Neural cell (in vitro differentiated cells): ENCODE data around the gene DAAM2.

ENCODE experiments used
- EP300 ChIP-seq: fragments of 450-650 bp; conservative IDR thresholded peaks from 2 replicates; pipeline ENCODE4 v1.6.1; 2014; ENCODE audit warnings: antibody characterized with exemption, mild to moderate bottlenecking, moderate library complexity; ENCODE audit not compliant: poor library complexity, severe bottlenecking
- EZH2 ChIP-seq: fragments of 200-600, 300-800 bp; shearing (Covaris generic), sonication (generic); IDR thresholded peaks from 2 replicates; pipeline ENCODE4 v1.6.1; 2014; ENCODE audit warnings: antibody characterized with exemption, low read length, borderline replicate concordance, mild to moderate bottlenecking; ENCODE audit not compliant: insufficient read depth, poor library complexity, severe bottlenecking
- POLR2AphosphoS5 ChIP-seq: IDR thresholded peaks from 2 replicates; pipeline ENCODE4 v1.6.1; 2012
- RAD21 ChIP-seq: fragments of 450-650 bp; conservative IDR thresholded peaks from 2 replicates; pipeline ENCODE4 v1.6.1; 2014; ENCODE audit warnings: antibody characterized with exemption, mild to moderate bottlenecking, moderate library complexity
- SMC3 ChIP-seq: fragments of 450-650 bp; conservative IDR thresholded peaks from 2 replicates; pipeline ENCODE4 v1.6.1; 2014; ENCODE audit warnings: antibody characterized with exemption, mild to moderate bottlenecking, moderate library complexity; ENCODE audit not compliant: poor library complexity
- TAF1 ChIP-seq: IDR thresholded peaks from 2 replicates; pipeline ENCODE4 v1.6.1; 2012; ENCODE audit warnings: low read depth
- TF ChIP-seq, protein P1 (sequence below): fragments of 450-650 bp; IDR thresholded peaks from 2 replicates; pipeline ENCODE4 v1.5.1; 2014; ENCODE audit warnings: antibody characterized with exemption, mild to moderate bottlenecking, moderate library complexity; ENCODE audit not compliant: poor library complexity, severe bottlenecking
- TF ChIP-seq, protein P2 (sequence below): IDR thresholded peaks from 2 replicates; pipeline ENCODE4 v1.6.1; 2012; ENCODE audit warnings: borderline replicate concordance

DNA sequence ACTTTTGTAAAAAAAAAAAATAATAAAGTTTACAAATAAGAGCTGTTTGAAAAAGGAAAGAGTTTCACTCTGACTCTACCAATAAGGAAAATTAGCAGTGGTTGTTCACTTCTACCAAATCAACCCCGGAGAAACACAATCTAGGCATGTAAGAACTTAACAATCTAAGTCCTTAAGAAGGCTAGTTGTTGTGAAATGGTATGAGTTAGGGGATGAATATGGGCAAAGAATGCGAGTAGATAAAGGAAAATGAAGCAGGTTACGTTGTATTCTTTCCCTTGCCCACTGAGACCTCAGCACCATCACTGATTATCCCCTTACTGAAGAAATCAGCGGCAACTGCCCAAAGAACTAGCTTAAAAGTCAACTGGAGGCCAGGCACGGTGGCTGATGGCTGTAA is 126.7 kb downstream of the DAAM2 start:
- TF ChIP-seq, protein P1, sequence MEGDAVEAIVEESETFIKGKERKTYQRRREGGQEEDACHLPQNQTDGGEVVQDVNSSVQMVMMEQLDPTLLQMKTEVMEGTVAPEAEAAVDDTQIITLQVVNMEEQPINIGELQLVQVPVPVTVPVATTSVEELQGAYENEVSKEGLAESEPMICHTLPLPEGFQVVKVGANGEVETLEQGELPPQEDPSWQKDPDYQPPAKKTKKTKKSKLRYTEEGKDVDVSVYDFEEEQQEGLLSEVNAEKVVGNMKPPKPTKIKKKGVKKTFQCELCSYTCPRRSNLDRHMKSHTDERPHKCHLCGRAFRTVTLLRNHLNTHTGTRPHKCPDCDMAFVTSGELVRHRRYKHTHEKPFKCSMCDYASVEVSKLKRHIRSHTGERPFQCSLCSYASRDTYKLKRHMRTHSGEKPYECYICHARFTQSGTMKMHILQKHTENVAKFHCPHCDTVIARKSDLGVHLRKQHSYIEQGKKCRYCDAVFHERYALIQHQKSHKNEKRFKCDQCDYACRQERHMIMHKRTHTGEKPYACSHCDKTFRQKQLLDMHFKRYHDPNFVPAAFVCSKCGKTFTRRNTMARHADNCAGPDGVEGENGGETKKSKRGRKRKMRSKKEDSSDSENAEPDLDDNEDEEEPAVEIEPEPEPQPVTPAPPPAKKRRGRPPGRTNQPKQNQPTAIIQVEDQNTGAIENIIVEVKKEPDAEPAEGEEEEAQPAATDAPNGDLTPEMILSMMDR = no peak
- TF ChIP-seq POLR2AphosphoS5 = no peak
- no peak for TF ChIP-seq EP300
- no peak for TF ChIP-seq RAD21
- no peak for TF ChIP-seq EZH2
- TF ChIP-seq, protein P2, sequence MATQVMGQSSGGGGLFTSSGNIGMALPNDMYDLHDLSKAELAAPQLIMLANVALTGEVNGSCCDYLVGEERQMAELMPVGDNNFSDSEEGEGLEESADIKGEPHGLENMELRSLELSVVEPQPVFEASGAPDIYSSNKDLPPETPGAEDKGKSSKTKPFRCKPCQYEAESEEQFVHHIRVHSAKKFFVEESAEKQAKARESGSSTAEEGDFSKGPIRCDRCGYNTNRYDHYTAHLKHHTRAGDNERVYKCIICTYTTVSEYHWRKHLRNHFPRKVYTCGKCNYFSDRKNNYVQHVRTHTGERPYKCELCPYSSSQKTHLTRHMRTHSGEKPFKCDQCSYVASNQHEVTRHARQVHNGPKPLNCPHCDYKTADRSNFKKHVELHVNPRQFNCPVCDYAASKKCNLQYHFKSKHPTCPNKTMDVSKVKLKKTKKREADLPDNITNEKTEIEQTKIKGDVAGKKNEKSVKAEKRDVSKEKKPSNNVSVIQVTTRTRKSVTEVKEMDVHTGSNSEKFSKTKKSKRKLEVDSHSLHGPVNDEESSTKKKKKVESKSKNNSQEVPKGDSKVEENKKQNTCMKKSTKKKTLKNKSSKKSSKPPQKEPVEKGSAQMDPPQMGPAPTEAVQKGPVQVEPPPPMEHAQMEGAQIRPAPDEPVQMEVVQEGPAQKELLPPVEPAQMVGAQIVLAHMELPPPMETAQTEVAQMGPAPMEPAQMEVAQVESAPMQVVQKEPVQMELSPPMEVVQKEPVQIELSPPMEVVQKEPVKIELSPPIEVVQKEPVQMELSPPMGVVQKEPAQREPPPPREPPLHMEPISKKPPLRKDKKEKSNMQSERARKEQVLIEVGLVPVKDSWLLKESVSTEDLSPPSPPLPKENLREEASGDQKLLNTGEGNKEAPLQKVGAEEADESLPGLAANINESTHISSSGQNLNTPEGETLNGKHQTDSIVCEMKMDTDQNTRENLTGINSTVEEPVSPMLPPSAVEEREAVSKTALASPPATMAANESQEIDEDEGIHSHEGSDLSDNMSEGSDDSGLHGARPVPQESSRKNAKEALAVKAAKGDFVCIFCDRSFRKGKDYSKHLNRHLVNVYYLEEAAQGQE = no peak
- no peak for TF ChIP-seq SMC3
- TF ChIP-seq TAF1 = no peak
